RCC 7860 (cell line): ENCODE results near the gene PLA2G6.

Experiments used
- DNase-seq: peaks from one replicate; pipeline ENCODE4 v3.0.0-alpha.2; 2015; ENCODE audit warnings: low spot score
- FAIRE-seq: peaks from 2 replicates; lab custom pipeline; 2012; peaks lifted over from hg19 to GRCh38; lab: Jason Lieb, UNC

PLA2G6 gene

DNA sequence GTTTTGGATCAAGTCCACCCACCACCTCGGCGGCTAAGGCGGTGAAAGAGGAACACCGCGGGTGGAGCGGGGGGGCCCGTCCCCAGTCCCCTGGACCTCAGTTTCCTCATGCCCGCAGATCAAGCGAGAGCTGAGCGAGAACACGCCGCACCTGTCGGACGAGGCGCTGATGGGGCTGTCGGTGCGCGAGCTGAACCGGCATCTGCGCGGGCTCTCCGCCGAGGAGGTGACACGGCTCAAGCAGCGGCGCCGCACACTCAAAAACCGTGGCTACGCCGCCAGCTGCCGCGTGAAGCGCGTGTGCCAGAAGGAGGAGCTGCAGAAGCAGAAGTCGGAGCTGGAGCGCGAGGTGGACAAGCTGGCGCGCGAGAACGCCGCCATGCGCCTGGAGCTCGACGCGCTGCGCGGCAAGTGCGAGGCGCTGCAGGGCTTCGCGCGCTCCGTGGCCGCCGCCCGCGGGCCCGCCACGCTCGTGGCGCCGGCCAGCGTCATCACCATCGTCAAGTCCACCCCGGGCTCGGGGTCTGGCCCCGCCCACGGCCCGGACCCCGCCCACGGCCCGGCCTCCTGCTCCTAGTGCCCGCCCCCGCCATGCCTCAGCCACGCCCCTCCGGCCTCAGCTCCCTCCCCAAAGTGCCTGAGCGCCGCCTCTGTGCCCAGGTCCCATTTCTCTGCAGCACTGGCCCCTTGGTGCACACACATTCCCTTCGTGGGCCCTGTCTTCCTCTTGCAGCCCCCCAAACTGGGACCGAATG is 32.8 kb upstream of the PLA2G6 start:
- DNase-seq, result no peak
- no peak for FAIRE-seq

DNA sequence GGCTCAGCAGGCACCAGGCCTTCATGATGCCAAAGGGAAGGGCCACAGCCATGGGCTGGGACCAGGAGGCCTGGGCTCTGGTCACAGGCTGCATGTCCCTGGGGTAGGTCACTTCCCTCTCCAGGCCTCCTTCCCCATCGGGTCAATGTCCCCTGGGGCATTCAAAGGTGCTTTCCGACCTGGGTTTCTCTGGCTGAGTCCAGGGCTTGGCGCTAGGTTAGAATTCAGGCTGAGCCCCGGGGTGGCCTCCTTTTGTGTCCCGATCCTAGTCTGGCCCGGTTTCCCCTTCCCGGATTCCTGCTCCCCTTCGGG is 32.3 kb upstream of the PLA2G6 start:
- DNase-seq (no peak), FAIRE-seq (no peak)

DNA sequence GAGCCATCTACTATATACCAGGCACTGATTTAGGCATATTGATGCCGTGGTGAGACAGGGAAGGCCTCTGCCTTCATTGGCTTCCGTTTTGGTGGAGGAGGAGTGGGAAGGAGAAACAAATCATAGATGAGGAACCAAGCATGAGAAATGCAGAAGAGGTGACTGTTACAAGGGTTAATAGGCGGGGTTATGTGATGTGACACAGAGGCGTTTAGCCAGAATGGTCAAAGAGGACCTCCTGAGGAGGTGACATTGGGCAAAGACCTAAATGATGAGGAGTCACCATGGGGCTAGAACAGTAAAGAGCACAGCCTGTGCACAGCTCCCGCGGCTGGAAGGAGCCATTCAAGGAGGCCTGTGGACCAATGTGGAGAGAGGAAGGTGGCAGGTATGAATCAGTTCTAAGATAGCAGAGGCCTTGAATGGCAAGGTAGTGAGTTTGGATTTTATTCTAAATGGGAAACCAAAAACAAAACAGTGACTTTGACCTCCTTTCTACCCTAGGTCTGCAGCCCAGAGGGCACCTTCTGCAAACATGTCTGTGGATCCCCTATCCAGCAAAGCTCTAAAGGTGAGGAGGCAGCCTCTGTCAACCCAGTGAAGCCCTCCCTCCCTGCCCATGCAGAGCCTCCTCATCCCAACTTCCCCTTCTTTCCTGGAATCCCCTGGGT is 31.8 kb upstream of the PLA2G6 start:
- FAIRE-seq (no peak), DNase-seq (no peak)

DNA sequence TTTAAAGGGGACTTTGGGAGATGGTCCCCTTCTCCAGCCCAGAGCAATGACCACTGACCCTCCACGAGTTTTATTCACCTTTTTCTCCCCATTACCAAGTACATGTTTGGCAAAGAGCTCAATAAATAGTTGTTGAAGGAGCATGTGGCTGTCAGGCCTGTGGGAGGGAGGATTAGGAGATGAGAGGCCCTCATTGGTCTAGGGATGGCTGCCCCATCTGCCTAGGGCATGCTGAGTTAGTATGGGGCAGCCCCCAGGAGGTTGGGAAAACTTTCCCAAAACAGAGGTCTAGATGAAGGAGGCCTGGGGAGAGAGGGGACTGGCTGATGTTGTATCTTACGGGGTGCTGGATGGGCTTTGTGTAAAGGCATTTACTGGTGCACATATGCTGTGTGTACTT is 30.8 kb upstream of the PLA2G6 start:
- no peak for FAIRE-seq
- no peak for DNase-seq

DNA sequence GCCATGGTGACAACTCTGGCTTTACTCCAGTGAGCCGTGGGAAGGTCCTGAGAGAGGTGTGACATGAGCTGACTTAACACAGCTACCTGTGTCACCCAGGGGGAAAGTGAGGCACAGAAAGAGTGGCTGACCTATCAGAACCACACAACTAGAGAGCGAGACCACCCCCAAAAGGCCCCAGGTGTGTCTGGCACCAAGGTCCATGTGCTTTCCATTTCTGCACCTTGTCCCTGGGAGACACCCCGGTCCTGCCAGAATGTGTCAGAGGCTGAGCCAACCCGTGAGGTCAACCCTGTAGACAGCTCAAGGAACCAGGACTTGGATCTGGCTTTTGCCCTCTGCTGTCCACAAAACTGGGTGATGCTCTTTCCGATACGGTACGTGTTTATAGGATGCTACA is 29.9 kb upstream of the PLA2G6 start:
- DNase-seq (no peak), FAIRE-seq (no peak)

GRCh38 chr22:38208551-38208968 is 26.9 kb upstream of the PLA2G6 start:
- DNase-seq (no peak), FAIRE-seq (no peak)

DNA sequence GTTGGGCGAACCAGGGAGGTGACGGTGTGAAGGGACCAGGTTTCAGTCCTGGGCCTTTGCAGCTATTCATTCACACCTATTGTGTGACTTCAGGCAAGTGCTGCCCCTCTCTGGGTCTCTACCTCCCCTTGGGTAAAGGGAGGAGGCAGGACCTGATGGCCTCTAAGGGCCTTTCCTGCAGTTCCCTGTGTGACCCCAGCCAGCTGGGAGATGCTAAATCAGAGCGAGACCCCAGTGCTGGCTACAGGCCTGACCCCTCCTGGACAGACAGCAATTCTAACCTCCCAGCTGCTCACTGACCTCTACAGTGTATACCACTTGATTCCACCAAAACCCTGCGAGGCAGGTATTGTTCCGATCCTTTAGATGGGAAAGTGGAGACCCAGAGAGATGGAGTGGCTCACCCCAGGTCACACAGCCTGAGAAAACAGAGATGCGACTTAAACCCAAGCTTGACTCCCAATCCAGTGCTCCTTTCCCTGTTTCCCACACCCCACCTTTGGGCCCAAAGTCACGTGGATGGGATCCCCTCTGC is 26.3 kb upstream of the PLA2G6 start:
- DNase-seq (no peak), FAIRE-seq (no peak)

DNA sequence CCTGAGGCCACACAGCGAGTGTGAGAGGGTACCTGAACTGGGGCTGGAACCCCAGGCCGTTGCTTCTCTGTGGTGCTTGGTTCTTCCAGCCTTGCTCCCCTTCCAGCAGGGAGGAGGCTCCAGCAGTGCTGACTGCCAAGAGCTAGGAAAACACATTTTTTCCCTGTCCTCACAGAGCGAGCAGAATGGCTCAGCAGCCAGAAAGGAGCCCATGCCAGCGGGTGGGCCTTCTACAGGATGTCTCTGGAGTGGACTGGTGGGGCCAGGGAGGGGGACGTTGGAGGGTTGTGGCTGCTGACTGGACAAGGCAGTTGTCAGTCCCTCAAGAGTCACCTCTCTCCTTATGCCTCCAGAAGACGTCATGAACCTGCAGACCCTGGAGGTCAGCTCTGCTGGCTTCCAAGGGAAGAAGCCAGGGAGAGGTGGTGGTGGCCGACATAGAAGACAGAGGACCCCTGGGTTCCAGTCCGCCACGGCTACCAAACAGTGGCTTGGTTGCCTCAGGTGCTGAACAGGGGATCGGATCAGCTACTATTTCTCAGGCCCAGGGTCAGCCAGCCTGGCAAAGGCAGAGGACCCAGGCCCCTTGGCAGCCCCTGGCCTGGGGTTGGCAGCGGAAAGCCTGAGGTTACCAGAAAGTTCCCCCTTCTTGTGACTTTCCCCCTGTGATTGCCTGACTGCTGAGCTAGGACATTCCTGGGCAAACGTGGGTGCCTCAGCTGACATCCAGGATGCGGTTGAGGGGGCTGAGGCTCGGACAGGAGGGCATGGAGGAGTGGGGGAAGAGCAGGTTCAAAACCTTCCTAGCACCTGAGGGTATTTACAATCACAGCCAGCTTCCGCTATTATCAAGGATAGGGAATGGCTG is 23.9 kb upstream of the PLA2G6 start:
- FAIRE-seq, result no peak
- DNase-seq, result no peak

DNA sequence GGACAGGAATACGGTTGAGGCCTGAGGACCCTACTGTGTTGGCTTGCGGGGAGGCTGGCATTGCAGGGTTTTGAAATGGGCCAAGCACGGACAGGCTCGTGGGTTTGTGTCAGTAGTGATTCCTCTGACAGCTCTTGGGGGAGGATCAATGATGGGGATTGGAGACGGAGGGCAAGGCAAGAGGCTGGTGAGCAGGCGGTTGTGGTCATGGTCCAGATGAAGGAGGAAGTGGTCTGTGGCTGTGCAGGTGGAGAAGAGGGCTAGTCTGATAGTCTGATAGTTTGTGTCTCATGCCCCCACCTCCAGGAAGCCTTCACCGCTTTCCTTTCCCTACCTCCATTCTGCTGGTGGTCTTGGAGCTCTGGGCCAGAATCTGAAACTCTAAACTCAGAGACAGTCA is 23.2 kb upstream of the PLA2G6 start:
- no peak for DNase-seq
- no peak for FAIRE-seq

DNA sequence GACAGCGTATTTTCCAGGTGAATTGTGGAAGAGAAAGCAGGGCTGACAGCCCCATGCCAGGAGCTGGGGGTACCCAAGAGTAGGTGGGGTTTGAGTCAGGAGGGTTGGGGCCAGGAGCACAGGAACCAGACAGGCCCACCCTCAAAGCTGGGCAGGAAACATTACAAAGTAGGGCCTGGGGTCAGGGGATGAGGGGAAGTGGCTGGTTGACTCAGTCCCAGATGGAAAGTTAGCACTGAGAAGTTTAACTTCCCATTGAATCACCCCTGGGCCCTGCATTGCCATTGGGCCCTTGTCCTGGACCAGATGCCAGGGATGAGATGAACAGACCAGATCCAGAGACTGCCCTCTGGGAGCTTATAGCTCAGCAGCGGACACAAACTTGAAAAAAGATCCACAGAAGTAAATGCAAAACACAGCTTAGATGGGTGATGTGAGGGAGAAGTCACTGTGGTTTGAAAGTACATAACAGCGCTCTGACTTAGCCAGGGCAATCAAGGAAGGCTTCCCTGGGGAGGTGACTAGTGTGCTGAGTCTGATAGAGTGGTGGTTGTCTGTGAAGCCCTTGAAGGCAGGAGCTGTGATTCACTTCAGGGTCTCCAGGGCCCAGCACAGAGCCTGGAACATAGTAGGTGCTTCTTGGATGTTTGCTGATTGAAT is 22.4 kb upstream of the PLA2G6 start:
- DNase-seq, result no peak
- no peak for FAIRE-seq

GRCh38 chr22:38203090-38203810 is 21.6 kb upstream of the PLA2G6 start:
- FAIRE-seq, result no peak

GRCh38 chr22:38202437-38203089 is 20.9 kb upstream of the PLA2G6 start:
- peak; percentile 35 for DNase-seq

More at GRCh38 chr22:38203090-38203810, 21.6 kb upstream of the PLA2G6 start:
- no peak for DNase-seq

GRCh38 chr22:38201711-38202436 is 20.2 kb upstream of the PLA2G6 start, which contains the start of gene MAFF:
MAFF (plus strand) TSS chr22:38201994; CDS start chr22:38213854, 11,860 bp downstream.
- DNase-seq (peak; percentile 89), FAIRE-seq (no peak)

More at GRCh38 chr22:38202437-38203089, 20.9 kb upstream of the PLA2G6 start:
- no peak for FAIRE-seq

DNA sequence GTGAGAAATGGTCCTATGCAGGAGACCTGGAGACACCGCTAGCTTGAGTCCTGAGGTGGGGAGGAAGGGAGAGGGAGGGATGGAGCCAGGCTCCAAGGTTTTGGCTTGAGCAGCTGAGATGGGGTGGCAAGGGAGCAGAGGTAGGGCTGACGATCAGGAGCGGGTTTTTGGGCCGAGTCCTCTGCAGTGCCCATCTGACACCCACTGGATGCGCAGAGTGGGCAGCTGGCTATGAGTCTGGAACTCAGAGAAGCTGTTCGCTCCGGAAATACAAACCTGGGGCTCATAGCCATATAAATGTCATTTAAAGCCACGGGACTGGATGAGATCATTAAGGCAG is 19.7 kb upstream of the PLA2G6 start:
- no peak for DNase-seq
- no peak for FAIRE-seq

DNA sequence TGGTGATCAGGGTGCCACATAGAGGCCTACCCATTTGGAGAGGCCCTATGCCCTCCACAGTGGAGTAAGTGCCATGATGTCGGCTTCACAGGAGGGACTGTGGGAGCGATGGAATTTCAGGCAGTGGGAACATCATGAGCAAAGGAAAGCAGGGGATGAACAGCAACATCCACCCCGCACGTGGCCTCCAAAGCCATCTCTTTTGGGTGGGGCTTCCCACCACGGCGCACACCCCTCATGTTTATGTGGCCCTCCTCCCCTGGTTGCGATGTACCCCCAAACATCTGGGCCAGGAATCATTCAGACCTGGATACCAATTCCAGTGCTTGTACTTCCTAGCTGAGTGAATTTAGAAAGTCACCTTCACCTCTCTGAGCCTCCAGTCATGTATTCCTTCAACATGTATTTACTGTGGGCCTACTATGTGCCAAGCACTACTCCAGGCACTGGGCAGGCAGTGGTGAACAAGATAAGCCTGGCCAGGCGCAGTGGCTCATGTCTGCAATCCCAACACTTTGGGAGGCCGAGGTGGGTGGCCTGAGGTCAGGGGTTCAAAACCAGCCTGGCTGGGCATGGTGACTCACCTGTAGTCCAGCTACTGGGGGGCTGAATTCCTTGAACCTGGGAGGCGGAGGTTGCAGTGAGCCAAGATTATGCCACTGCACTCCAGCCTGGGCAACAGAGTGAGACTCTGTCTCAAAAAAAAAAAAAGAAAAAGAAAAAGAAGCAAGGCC is 18.4 kb upstream of the PLA2G6 start:
- no peak for DNase-seq
- FAIRE-seq, result no peak

DNA sequence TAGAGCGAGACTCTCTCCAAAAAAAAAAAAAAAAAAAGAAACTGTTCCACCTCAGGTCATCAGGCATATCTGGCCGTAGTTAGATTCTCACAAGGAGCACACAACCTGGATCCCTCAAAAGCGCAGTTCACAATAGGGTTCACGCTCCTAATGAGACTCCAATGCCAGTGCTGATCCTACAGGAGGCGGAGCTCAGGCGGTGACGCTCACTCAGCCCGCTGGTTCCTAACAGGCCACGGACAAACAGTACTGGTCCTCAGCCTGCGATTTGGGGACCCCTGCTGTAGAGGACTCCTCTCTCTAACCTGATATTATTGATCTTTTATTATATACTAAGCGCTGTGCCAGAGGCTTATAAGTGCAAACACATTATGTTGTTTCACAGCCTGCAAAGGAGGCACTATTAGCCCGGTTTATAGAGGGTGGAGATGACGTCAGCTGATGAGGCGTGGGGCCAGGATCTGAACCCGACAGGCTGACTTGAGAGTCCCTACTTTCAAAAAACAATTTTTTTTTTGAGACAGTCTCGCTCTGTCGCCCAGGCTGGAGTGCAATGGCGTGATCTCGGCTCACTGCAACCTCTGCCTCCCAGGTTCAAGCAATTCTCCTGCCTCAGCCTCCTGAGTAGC is 15.3 kb upstream of the PLA2G6 start:
- DNase-seq (no peak), FAIRE-seq (no peak)

GRCh38 chr22:38193580-38193979 is 11.9 kb upstream of the PLA2G6 start:
- DNase-seq (no peak), FAIRE-seq (no peak)

DNA sequence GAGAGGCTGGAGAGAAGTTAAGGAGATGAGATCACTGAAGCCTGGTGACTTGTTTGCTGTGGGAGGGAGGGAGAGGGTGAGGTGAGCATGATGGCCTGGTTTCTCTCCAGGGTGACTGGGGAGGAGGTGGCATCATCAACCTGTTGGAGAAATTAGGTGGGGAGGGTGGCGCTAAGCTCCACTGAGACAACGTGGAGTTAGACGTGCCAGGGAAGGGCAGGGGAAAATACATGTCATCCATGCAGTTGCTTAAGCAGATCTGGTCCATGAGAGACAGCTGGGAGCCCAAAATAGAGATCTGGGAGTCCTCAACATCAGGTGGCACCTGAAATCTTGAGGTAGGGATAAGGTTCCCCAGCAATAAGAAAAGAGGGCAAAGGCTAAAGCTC is 10.8 kb upstream of the PLA2G6 start:
- DNase-seq (no peak), FAIRE-seq (no peak)
